ENCODE data around the gene FCN1.

GRCh38 chr9:134957945-134958227 lies 40.2 kb upstream of the FCN1 start:
- TF ChIP-seq, protein P1, sequence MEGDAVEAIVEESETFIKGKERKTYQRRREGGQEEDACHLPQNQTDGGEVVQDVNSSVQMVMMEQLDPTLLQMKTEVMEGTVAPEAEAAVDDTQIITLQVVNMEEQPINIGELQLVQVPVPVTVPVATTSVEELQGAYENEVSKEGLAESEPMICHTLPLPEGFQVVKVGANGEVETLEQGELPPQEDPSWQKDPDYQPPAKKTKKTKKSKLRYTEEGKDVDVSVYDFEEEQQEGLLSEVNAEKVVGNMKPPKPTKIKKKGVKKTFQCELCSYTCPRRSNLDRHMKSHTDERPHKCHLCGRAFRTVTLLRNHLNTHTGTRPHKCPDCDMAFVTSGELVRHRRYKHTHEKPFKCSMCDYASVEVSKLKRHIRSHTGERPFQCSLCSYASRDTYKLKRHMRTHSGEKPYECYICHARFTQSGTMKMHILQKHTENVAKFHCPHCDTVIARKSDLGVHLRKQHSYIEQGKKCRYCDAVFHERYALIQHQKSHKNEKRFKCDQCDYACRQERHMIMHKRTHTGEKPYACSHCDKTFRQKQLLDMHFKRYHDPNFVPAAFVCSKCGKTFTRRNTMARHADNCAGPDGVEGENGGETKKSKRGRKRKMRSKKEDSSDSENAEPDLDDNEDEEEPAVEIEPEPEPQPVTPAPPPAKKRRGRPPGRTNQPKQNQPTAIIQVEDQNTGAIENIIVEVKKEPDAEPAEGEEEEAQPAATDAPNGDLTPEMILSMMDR (IDR thresholded peaks at IDR 0.05): no peak
- TF ChIP-seq POLR2A (IDR thresholded peaks at IDR 0.05): no peak
- TF ChIP-seq POLR2AphosphoS5 (IDR thresholded peaks at IDR 0.05): no peak
